IMR-90 (cell line): ENCODE results near the gene PDE11A. TPM values are rescaled to one million over a fixed set of nuclear protein-coding genes. Genes with fewer than 3 reads are reported as not detected.

Source experiments
- ATAC-seq: fragments of 200-7000 bp; cut with Tn5 transposase; 2 replicates; pipeline ENCODE4 v1.9.1; 2020; ENCODE audit warnings: low read depth, mild to moderate bottlenecking, moderate library complexity
- BruUV-seq: library from RNA; stranded (reverse); fragments of 400-500 nt; replicated peaks from 2 replicates; lab custom pipeline; 2021; lab: Mats Ljungman, UMichigan
- CTCF ChIA-PET: fragments of 300-600 bp; formaldehyde crosslinking; extraction: SDS; loops from one replicate; lab custom pipeline; 2021; ENCODE audit warnings: antibody characterized with exemption; lab: Yijun Ruan, JAX
- POLR2A ChIA-PET: fragments of 300-600 bp; sonication (Branson Sonifier 250); formaldehyde crosslinking; loops from one replicate; lab custom pipeline; 2022; ENCODE audit warnings: antibody characterized with exemption; ENCODE audit not compliant: unreplicated experiment; lab: Charles Lee
- DNase-seq: peaks from one replicate; pipeline ENCODE4 v3.0.0; 2013
- H2AFZ ChIP-seq: replicated peaks from 2 replicates; pipeline ENCODE3; 2013; ENCODE audit warnings: low read length, mild to moderate bottlenecking; ENCODE audit not compliant: poor library complexity
- H2AK5ac ChIP-seq: 2 replicates; pipeline ENCODE4 v1.6.1; 2013; ENCODE audit warnings: low read depth, low read length, inconsistent platforms
- H2AK9ac ChIP-seq: replicated peaks from 2 replicates; pipeline ENCODE3; 2013; ENCODE audit warnings: mild to moderate bottlenecking, low read depth, low read length, moderate library complexity; ENCODE audit not compliant: poor library complexity
- H2BK120ac ChIP-seq: 2 replicates; pipeline ENCODE4 v1.6.1; 2013; ENCODE audit warnings: low read depth, low read length, inconsistent platforms
- H2BK15ac ChIP-seq: 3 replicates; pipeline ENCODE4 v1.6.1; 2013; ENCODE audit warnings: low read depth, low read length, inconsistent platforms
- H2BK20ac ChIP-seq: 2 replicates; pipeline ENCODE4 v1.6.1; 2013; ENCODE audit warnings: low read depth, mild to moderate bottlenecking, inconsistent platforms, low read length, moderate library complexity
- H2BK5ac ChIP-seq: 2 replicates; pipeline ENCODE4 v1.6.1; 2013; ENCODE audit warnings: mild to moderate bottlenecking, low read depth, low read length, inconsistent platforms; ENCODE audit not compliant: poor library complexity, severe bottlenecking
- H3K14ac ChIP-seq: replicated peaks from 2 replicates; pipeline ENCODE4 v1.6.1; 2013; ENCODE audit warnings: low read depth, low read length, inconsistent platforms
- H3K18ac ChIP-seq: 2 replicates; pipeline ENCODE4 v1.6.1; 2013; ENCODE audit warnings: low read depth, low read length, control low read depth
- H3K23ac ChIP-seq: 2 replicates; pipeline ENCODE4 v1.6.1; 2013; ENCODE audit warnings: low read depth, low read length, inconsistent platforms
- H3K27ac ChIP-seq: 2 replicates; pipeline ENCODE4 v1.5.1; 2013; ENCODE audit warnings: mild to moderate bottlenecking, control low read depth, low read length; ENCODE audit not compliant: insufficient read depth
- H3K27me3 ChIP-seq: 2 replicates; pipeline ENCODE4 v1.6.1; 2013; ENCODE audit warnings: low read length; ENCODE audit not compliant: control insufficient read depth, insufficient read depth
- H3K36me3 ChIP-seq: 2 replicates; pipeline ENCODE4 v1.6.1; 2013; ENCODE audit warnings: low read length, mixed read lengths; ENCODE audit not compliant: control insufficient read depth, insufficient read depth
- H3K4ac ChIP-seq: 2 replicates; pipeline ENCODE4 v1.6.1; 2013; ENCODE audit warnings: low read depth, low read length, inconsistent platforms
- H3K4me1 ChIP-seq: 2 replicates; pipeline ENCODE4 v1.6.1; 2013; ENCODE audit warnings: low read length, mixed read lengths; ENCODE audit not compliant: control insufficient read depth, insufficient read depth
- H3K4me2 ChIP-seq: 2 replicates; pipeline ENCODE4 v1.6.1; 2013; ENCODE audit warnings: low read depth, mild to moderate bottlenecking, control low read depth, low read length, moderate library complexity
- H3K4me3 ChIP-seq: 2 replicates; pipeline ENCODE4 v1.5.1; 2013; ENCODE audit warnings: low read depth, mild to moderate bottlenecking, control low read depth, low read length, moderate library complexity; ENCODE audit not compliant: insufficient read depth
- H3K56ac ChIP-seq: 2 replicates; pipeline ENCODE4 v1.6.1; 2013; ENCODE audit warnings: low read length, inconsistent platforms; ENCODE audit not compliant: insufficient read depth; ENCODE audit errors: extremely low read depth
- H3K79me1 ChIP-seq, 2 experiments: 2 replicates each; pipeline ENCODE4 v1.6.1; 2013; ENCODE audit warnings: low read length in 2 of 2, inconsistent platforms in 1 of 2, low read depth in 1 of 2
- H3K9ac ChIP-seq: 2 replicates; pipeline ENCODE4 v1.6.1; 2013; ENCODE audit warnings: low read depth, low read length, control low read depth
- H3K9me1 ChIP-seq: 2 replicates; pipeline ENCODE4 v1.6.1; 2013; ENCODE audit warnings: low read length, inconsistent platforms; ENCODE audit not compliant: insufficient read depth
- H3K9me3 ChIP-seq: 2 replicates; pipeline ENCODE4 v1.6.1; 2013; ENCODE audit warnings: low read length; ENCODE audit not compliant: control insufficient read depth, insufficient read depth
- H4K20me1 ChIP-seq: 2 replicates; pipeline ENCODE4 v1.6.1; 2013; ENCODE audit warnings: low read length, inconsistent platforms; ENCODE audit not compliant: insufficient read depth
- H4K5ac ChIP-seq: 2 replicates; pipeline ENCODE4 v1.6.1; 2013; ENCODE audit warnings: mild to moderate bottlenecking, low read depth, low read length, control low read depth
- H4K8ac ChIP-seq, 2 experiments: 2 replicates each; pipeline ENCODE4 v1.6.1; 2013; ENCODE audit warnings: low read depth in 2 of 2, low read length in 2 of 2, control low read depth in 1 of 2, inconsistent platforms in 1 of 2
- H4K91ac ChIP-seq: 2 replicates; pipeline ENCODE4 v1.6.1; 2013; ENCODE audit warnings: low read depth, low read length, inconsistent platforms; ENCODE audit not compliant: insufficient read depth
- BHLHE40 ChIP-seq: fragments of 150-350 bp; IDR thresholded peaks from 2 replicates; pipeline ENCODE4 v1.6.1; 2016; ENCODE audit warnings: mild to moderate bottlenecking, low read depth, low read length
- CHD1 ChIP-seq: IDR thresholded peaks from 2 replicates; pipeline ENCODE4 v1.6.1; 2012; ENCODE audit warnings: low read depth, low read length, improper control_type of control experiment
- FOS ChIP-seq: fragments of 150-350 bp; IDR thresholded peaks from 2 replicates; pipeline ENCODE4 v1.6.1; 2016; ENCODE audit warnings: low read depth, low read length
- MAZ ChIP-seq: IDR thresholded peaks from 2 replicates; pipeline ENCODE4 v1.6.1; 2012; ENCODE audit warnings: low read depth, mild to moderate bottlenecking, low read length, improper control_type of control experiment, moderate library complexity, borderline replicate concordance
- MXI1 ChIP-seq: IDR thresholded peaks from 2 replicates; pipeline ENCODE4 v1.6.1; 2012; ENCODE audit warnings: low read depth, mild to moderate bottlenecking, low read length, moderate library complexity, borderline replicate concordance
- NFE2L2 ChIP-seq: fragments of 150-350 bp; IDR thresholded peaks from 2 replicates; pipeline ENCODE4 v1.6.1; 2016; ENCODE audit warnings: low read depth, mild to moderate bottlenecking, low read length
- POLR2A ChIP-seq: IDR thresholded peaks from 2 replicates; pipeline ENCODE4 v1.6.1; 2012; ENCODE audit warnings: mild to moderate bottlenecking, low read depth, low read length
- RAD21 ChIP-seq: IDR thresholded peaks from 2 replicates; pipeline ENCODE4 v1.6.1; 2012; ENCODE audit warnings: low read length, improper control_type of control experiment
- RCOR1 ChIP-seq: IDR thresholded peaks from 2 replicates; pipeline ENCODE4 v1.6.1; 2012; ENCODE audit warnings: mild to moderate bottlenecking, low read length, improper control_type of control experiment; ENCODE audit not compliant: insufficient replicate concordance
- SMC3 ChIP-seq: fragments of 150-350 bp; IDR thresholded peaks from 2 replicates; pipeline ENCODE4 v1.6.1; 2016; ENCODE audit warnings: low read depth, mild to moderate bottlenecking, antibody characterized with exemption, low read length, moderate library complexity
- WGBS, 2 experiments: methylation state at CpG; one replicate each; pipeline versions ENCODE4 v1.1.5 to v1.1.7; 2013; ENCODE audit warnings: missing lambda C conversion rate in 2 of 2; ENCODE audit not compliant: insufficient read length in 1 of 2; ENCODE audit errors: extremely low coverage in 2 of 2; 5-methylcytosine and 5-hydroxymethylcytosine counted together
- dilution Hi-C: fragments of 300-500 bp; cut with HindIII; formaldehyde crosslinking; loops from one replicate; pipeline ENCODE4 v1.14.3; 2018; ENCODE audit warnings: low sequenced_read_pairs; ENCODE audit not compliant: unreplicated experiment
- in situ Hi-C: fragments of 300-500 bp; cut with MboI; formaldehyde crosslinking; loops from 3 replicates; pipeline ENCODE4 v1.14.3; 2019; ENCODE audit warnings: low sequenced_read_pairs, inconsistent platforms, mixed read lengths
- intact Hi-C: fragments of 100-400 bp; cut with micrococcal nuclease; formaldehyde crosslinking; loops from 2 replicates; pipeline ENCODE4 v1.10.0; 2022
- polyA plus RNA-seq, 3 experiments: library from polyadenylated mRNA; depleted of rRNA; stranded (reverse); fragments of >200 nt; gene quantifications; 2 replicates each; pipeline ENCODE4 v1.2.3, GENCODE V29; 2012; ENCODE audit warnings: low replicate concordance in 1 of 3
- total RNA-seq: library from RNA; depleted of rRNA; stranded (reverse); fragments of >200 nt; gene quantifications from 2 replicates; pipeline ENCODE4 v1.2.3, GENCODE V29; 2012
- TF ChIP-seq, protein P1 (sequence below): conservative IDR thresholded peaks from 2 replicates; pipeline ENCODE4 v1.5.1; 2012; ENCODE audit warnings: mild to moderate bottlenecking, low read depth, low read length, improper control_type of control experiment
- TF ChIP-seq, protein P2 (sequence below): fragments of 150-350 bp; IDR thresholded peaks from 2 replicates; pipeline ENCODE4 v1.6.1; 2017; ENCODE audit warnings: mild to moderate bottlenecking, antibody characterized with exemption, low read length, low read depth

PDE11A gene
- total and polyA plus RNA-seq, 2 of the 4 experiments (the other 2 are of a cell fraction), result 0.21 to 0.72 TPM

- Histone ChIP-seq H3K4me1 (no peaks in the 10 kb centered on the region), H2BK15ac (no peak overlapping the region), H3K56ac (no peak overlapping the region), H2BK5ac (no peak overlapping the region), H2BK20ac (no peak overlapping the region), H2AK5ac (no peak overlapping the region), H3K4me2 (no peak overlapping the region), H3K14ac (no peak overlapping the region), H4K8ac (no peak overlapping the region), H3K9ac (no peak overlapping the region), H3K18ac (no peak overlapping the region), H3K23ac (no peak overlapping the region), H3K9me3 (no peaks in the 10 kb centered on the region), H4K20me1 (no peaks in the 10 kb centered on the region), H4K91ac (no peak overlapping the region), H2AFZ (no peak overlapping the region), H2AK9ac (no peak overlapping the region), H3K27ac (no peak overlapping the region), H3K9me1 (no peaks in the 10 kb centered on the region), H3K4ac (no peak overlapping the region), H3K27me3 (no peaks in the 10 kb centered on the region), H3K79me1 (no peaks in the 10 kb centered on the region), H2BK120ac (no peak overlapping the region), H3K4me3 (no peak overlapping the region), H4K5ac (no peak overlapping the region), H3K36me3 (no peaks in the 10 kb centered on the region)
- ChIA-PET POLR2A (no interaction called here), CTCF (no interaction called here)
- no peak for DNase-seq
- no CpG with 5 or more reads among the region's 2 CpGs for WGBS, 2 experiments
- in situ Hi-C loops (no loop called here), intact Hi-C loops (no loop called here), dilution Hi-C loops (no loop called here)
- ATAC-seq, result no peak
- BruUV-seq, result no TSS peak
- TF ChIP-seq, protein P1, sequence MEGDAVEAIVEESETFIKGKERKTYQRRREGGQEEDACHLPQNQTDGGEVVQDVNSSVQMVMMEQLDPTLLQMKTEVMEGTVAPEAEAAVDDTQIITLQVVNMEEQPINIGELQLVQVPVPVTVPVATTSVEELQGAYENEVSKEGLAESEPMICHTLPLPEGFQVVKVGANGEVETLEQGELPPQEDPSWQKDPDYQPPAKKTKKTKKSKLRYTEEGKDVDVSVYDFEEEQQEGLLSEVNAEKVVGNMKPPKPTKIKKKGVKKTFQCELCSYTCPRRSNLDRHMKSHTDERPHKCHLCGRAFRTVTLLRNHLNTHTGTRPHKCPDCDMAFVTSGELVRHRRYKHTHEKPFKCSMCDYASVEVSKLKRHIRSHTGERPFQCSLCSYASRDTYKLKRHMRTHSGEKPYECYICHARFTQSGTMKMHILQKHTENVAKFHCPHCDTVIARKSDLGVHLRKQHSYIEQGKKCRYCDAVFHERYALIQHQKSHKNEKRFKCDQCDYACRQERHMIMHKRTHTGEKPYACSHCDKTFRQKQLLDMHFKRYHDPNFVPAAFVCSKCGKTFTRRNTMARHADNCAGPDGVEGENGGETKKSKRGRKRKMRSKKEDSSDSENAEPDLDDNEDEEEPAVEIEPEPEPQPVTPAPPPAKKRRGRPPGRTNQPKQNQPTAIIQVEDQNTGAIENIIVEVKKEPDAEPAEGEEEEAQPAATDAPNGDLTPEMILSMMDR, result no peak
- TF ChIP-seq RCOR1, result no peak
- TF ChIP-seq RAD21, result no peak
- TF ChIP-seq BHLHE40, result no peak
- no peak for TF ChIP-seq POLR2A
- TF ChIP-seq MAZ, result no peak
- TF ChIP-seq NFE2L2, result no peak
- TF ChIP-seq FOS, result no peak
- TF ChIP-seq, protein P2, sequence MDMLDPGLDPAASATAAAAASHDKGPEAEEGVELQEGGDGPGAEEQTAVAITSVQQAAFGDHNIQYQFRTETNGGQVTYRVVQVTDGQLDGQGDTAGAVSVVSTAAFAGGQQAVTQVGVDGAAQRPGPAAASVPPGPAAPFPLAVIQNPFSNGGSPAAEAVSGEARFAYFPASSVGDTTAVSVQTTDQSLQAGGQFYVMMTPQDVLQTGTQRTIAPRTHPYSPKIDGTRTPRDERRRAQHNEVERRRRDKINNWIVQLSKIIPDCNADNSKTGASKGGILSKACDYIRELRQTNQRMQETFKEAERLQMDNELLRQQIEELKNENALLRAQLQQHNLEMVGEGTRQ, result no peak
- no peak for TF ChIP-seq SMC3
- no peak for TF ChIP-seq CHD1
- TF ChIP-seq MXI1, result no peak
These were observed 149.3 kb downstream of the PDE11A start for GRCh38 chr2:177923323-177923722.
